ENCODE data around the gene SMAD2. TPM values are rescaled to one million over a fixed set of nuclear protein-coding genes. Genes with fewer than 3 reads are reported as not detected.
"Not testable (repeated sequence)": the region's sequence is repeated elsewhere in the genome, so short reads cannot be mapped to it uniquely, and the experiment has no call there.

The SMAD2 gene
- total RNA-seq, 1 experiment from 2014 or later: 167 TPM

GRCh38 chr18:47829831-47830230 is 100.6 kb downstream of the SMAD2 start:
- no peaks in the 10 kb centered on the region for H3K4me1 Mint-ChIP-seq (ENCODE audit: insufficient read depth, unreplicated experiment)
- TF ChIP-seq CTCF (IDR thresholded peaks at IDR 0.05; ENCODE audit: unreplicated experiment): no peak
- intact Hi-C loops (cut with micrococcal nuclease): no loop called here
- H3K36me3 Mint-ChIP-seq (ENCODE audit: insufficient read depth, unreplicated experiment): peaks cover 44% of the 10 kb centered on the region
- BruUV-seq (replicated peaks): no TSS peak
- no peak overlapping the region for H3K4me3 Mint-ChIP-seq (ENCODE audit: unreplicated experiment)
- no peak overlapping the region for H3K27ac Mint-ChIP-seq (ENCODE audit: low read depth, unreplicated experiment)
- ChIA-PET CTCF (interaction anchor here (0.7 kb wide), 1 partner anchor 615 kb away, joined by 3 read pairs; no protein-coding TSS in a partner anchor), POLR2A (no interaction called here)
- no peak for DNase-seq (ENCODE audit: unreplicated experiment)
- no peaks in the 10 kb centered on the region for H3K27me3 Mint-ChIP-seq (ENCODE audit: insufficient read depth, unreplicated experiment)
- H3K9me3 Mint-ChIP-seq (ENCODE audit: unreplicated experiment): no peaks in the 10 kb centered on the region

- H3K36me3 Mint-ChIP-seq (ENCODE audit: insufficient read depth, unreplicated experiment): peaks cover 35% of the 10 kb centered on the region
- H3K4me3 Mint-ChIP-seq (ENCODE audit: unreplicated experiment); POLR2A ChIA-PET; H3K27ac Mint-ChIP-seq (ENCODE audit: low read depth, unreplicated experiment); H3K27me3 Mint-ChIP-seq (ENCODE audit: insufficient read depth, unreplicated experiment); H3K9me3 Mint-ChIP-seq (ENCODE audit: unreplicated experiment); BruUV-seq (replicated peaks); H3K4me1 Mint-ChIP-seq (ENCODE audit: insufficient read depth, unreplicated experiment); intact Hi-C loops (cut with micrococcal nuclease); DNase-seq (ENCODE audit: unreplicated experiment): not testable (repeated sequence)
- CTCF ChIA-PET: interaction anchor here (0.7 kb wide), 1 partner anchor 617 kb away, joined by 3 read pairs; no protein-coding TSS in a partner anchor
Observed at GRCh38 chr18:47828031-47828430, 102.4 kb downstream of the SMAD2 start.

GRCh38 chr18:47826157-47827074 is 104.0 kb downstream of the SMAD2 start:
- CTCF ChIA-PET: no interaction called here
- no peaks in the 10 kb centered on the region for H3K27me3 Mint-ChIP-seq (ENCODE audit: insufficient read depth, unreplicated experiment)
- H3K9me3 Mint-ChIP-seq (ENCODE audit: unreplicated experiment): no peaks in the 10 kb centered on the region
- H3K4me3 Mint-ChIP-seq (ENCODE audit: unreplicated experiment): no peak overlapping the region
- TF ChIP-seq CTCF (IDR thresholded peaks at IDR 0.05; ENCODE audit: unreplicated experiment): no peak
- BruUV-seq (replicated peaks): no TSS peak
- no peak for DNase-seq (ENCODE audit: unreplicated experiment)
- no peak overlapping the region for H3K27ac Mint-ChIP-seq (ENCODE audit: low read depth, unreplicated experiment)
- intact Hi-C loops (cut with micrococcal nuclease): no loop called here
- POLR2A ChIA-PET: no interaction called here
- H3K36me3 Mint-ChIP-seq (ENCODE audit: insufficient read depth, unreplicated experiment): peaks cover 27% of the 10 kb centered on the region
- H3K4me1 Mint-ChIP-seq (ENCODE audit: insufficient read depth, unreplicated experiment): no peaks in the 10 kb centered on the region

- Mint-ChIP-seq H3K4me3 (ENCODE audit: unreplicated experiment) (no peak overlapping the region), H3K27me3 (ENCODE audit: insufficient read depth, unreplicated experiment) (no peaks in the 10 kb centered on the region), H3K27ac (ENCODE audit: low read depth, unreplicated experiment) (no peak overlapping the region), H3K36me3 (ENCODE audit: insufficient read depth, unreplicated experiment) (peaks cover 21% of the 10 kb centered on the region), H3K9me3 (ENCODE audit: unreplicated experiment) (no peaks in the 10 kb centered on the region), H3K4me1 (ENCODE audit: insufficient read depth, unreplicated experiment) (no peaks in the 10 kb centered on the region)
- CTCF ChIA-PET: interaction anchor here (0.6 to 1.1 kb wide), 7 partner anchors 10 to 771 kb away, joined by 3 to 5 read pairs (median 4); no protein-coding TSS in a partner anchor
- no TSS peak for BruUV-seq (replicated peaks)
- POLR2A ChIA-PET: interaction anchor here (1.1 kb wide), 1 partner anchor 28 kb away, joined by 3 read pairs; no protein-coding TSS in a partner anchor
- DNase-seq (ENCODE audit: unreplicated experiment): no peak
- intact Hi-C loops (cut with micrococcal nuclease): no loop called here
- TF ChIP-seq CTCF (IDR thresholded peaks at IDR 0.05; ENCODE audit: unreplicated experiment): no peak
Observed at GRCh38 chr18:47821314-47821713, 109.1 kb downstream of the SMAD2 start.
